Ovary (tissue), 10 donors: ENCODE measurements around the gene PRPS2. TPM values are rescaled to one million over a fixed set of nuclear protein-coding genes. Genes with fewer than 3 reads are reported as not detected.

Source experiments
- DNase-seq, 5 donors: peaks; one replicate each; pipeline ENCODE4 v3.0.0-alpha.2; 2019 to 2020
- H3K27ac ChIP-seq, 2 donors: fragments of 200-600 bp; one replicate each; pipeline versions ENCODE4 v1.5.1 to v1.8.0; 2019 to 2022
- H3K27me3 ChIP-seq: fragments of 200-600 bp; one replicate; pipeline ENCODE4 v1.8.0; 2022
- H3K36me3 ChIP-seq: fragments of 200-600 bp; sonication (generic); one replicate; pipeline ENCODE4 v1.5.1; 2019
- H3K4me1 ChIP-seq: one replicate; pipeline ENCODE4 v1.8.1; 2013; ENCODE audit warnings: mild to moderate bottlenecking, moderate library complexity; ENCODE audit not compliant: insufficient read depth
- H3K4me3 ChIP-seq: fragments of 200-600 bp; sonication (generic); one replicate; pipeline ENCODE4 v1.5.1; 2017
- H3K9me3 ChIP-seq, 2 donors: fragments of 200-600 bp in 1 of 2; sonication (generic) in 1 of 2; one replicate each; pipeline versions ENCODE4 v1.5.1 to v1.8.1; 2013 to 2019; ENCODE audit warnings: mild to moderate bottlenecking in 1 of 2, moderate library complexity in 1 of 2
- EP300 ChIP-seq: sonication (generic); formaldehyde crosslinking; IDR thresholded peaks from one replicate; pipeline ENCODE4 v1.6.1; 2017; ENCODE audit warnings: antibody characterized with exemption
- POLR2A ChIP-seq: fragments of 450-650 bp; IDR thresholded peaks from one replicate; pipeline ENCODE4 v1.6.1; 2017; ENCODE audit warnings: antibody characterized with exemption, mild to moderate bottlenecking, moderate library complexity
- WGBS, 3 donors: extraction: QIAGEN DNeasy Blood & Tissue Kit in 1 of 3; methylation state at CpG; one replicate each; pipeline versions ENCODE4 v1.1.5 to v1.1.7; 2013 to 2017; 5-methylcytosine and 5-hydroxymethylcytosine counted together
- intact Hi-C, 4 donors: fragments of 100-400 bp; cut with DNase I; formaldehyde crosslinking; loops; one replicate each; pipeline versions ENCODE4 v1.11.0 to v1.15.1; 2022 to 2023
- long read RNA-seq, 3 donors: library from polyadenylated mRNA in 2 of 3; unstranded in 2 of 3; transcript quantifications; one replicate each; pipeline ENCODE4 v2.0.0 and lab custom pipeline, GENCODE V29; 2021 to 2026
- polyA plus RNA-seq, 2 donors: library from polyadenylated mRNA; stranded (reverse); fragments of 200-250 nt in 1 of 2; fragments of 350-450 nt in 1 of 2; fragmentation: Illumina TruSeq in 1 of 2; extraction: RNeasy Lipid Tissue Mini Kit (QIAGEN cat#74804) in 1 of 2; gene quantifications; one replicate each; pipeline ENCODE4 v1.2.3, GENCODE V29; 2013 to 2014
- total RNA-seq, 7 donors: library from RNA; depleted of rRNA in 2 of 7; stranded (reverse); fragments of >200 nt in 2 of 7; fragmentation: NEBNext Ultra II Directional in 3 of 7; extraction: Animal tissue kit (Norgen Biotek cat#: 25700) in 3 of 7; gene quantifications; one replicate each; pipeline versions ENCODE4 v1.1.0 to v1.2.4, GENCODE V29; 2016 to 2023
- TF ChIP-seq, protein P1 (sequence below), 3 donors: fragments of 450-650 bp in 2 of 3; fragments of 200-600 bp in 1 of 3; IDR thresholded peaks; one replicate each; pipeline versions ENCODE4 v1.5.1 to v1.8.0; 2016 to 2022; ENCODE audit warnings: antibody characterized with exemption in 3 of 3, mild to moderate bottlenecking in 1 of 3
- donor health status: DM: no; HTN: no; CAD: no; lungs with moderate emphysema.
- donor health status: DM: no; HTN: no; CAD: no.
- donor health status: Bipolar disorder and iron deficiency.
- donor health status: DM: yes; HTN: yes; CAD: no.
- donor health status: DM: no; HTN: no; CAD: no.
- donor health status: DM: yes; HTN: yes; CAD: no.

PRPS2 gene
- total RNA-seq (100 to 1,000 TPM in 5 of 7 donors, 10 to 100 TPM in 2; 81.4 to 501 (median 113) TPM), polyA plus RNA-seq (100 to 1,000 TPM; 105 to 133 TPM)
- long read RNA-seq, donor 1, transcript PRPS2-205 (4 exons, 763 nt), result minor isoform, 34 of 1,144 reads
- long read RNA-seq, donor 1, transcript PRPS2-203 (7 exons, 1,348 nt), result minor isoform, 72 of 1,144 reads
- long read RNA-seq, donor 1, transcript PRPS2-202 (7 exons, 2,511 nt), result major isoform, 939 of 1,144 reads
- long read RNA-seq, donor 1, partial matches to known transcripts, result 72 of 1,144 reads
- long read RNA-seq, donor 1, other reads (novel, unspliced or antisense), result 27 of 1,144 reads
- long read RNA-seq, donor 2, partial matches to known transcripts, result 0 of 3 reads
- long read RNA-seq, donor 2, other reads (novel, unspliced or antisense), result 0 of 3 reads
- long read RNA-seq, donor 3, transcript PRPS2-203 (7 exons, 1,348 nt), result minor isoform, 62 of 921 reads
- long read RNA-seq, donor 3, transcript PRPS2-202 (7 exons, 2,511 nt), result major isoform, 810 of 921 reads
- long read RNA-seq, donor 3, partial matches to known transcripts, result 26 of 921 reads
- long read RNA-seq, donor 3, other reads (novel, unspliced or antisense), result 21 of 921 reads

DNA sequence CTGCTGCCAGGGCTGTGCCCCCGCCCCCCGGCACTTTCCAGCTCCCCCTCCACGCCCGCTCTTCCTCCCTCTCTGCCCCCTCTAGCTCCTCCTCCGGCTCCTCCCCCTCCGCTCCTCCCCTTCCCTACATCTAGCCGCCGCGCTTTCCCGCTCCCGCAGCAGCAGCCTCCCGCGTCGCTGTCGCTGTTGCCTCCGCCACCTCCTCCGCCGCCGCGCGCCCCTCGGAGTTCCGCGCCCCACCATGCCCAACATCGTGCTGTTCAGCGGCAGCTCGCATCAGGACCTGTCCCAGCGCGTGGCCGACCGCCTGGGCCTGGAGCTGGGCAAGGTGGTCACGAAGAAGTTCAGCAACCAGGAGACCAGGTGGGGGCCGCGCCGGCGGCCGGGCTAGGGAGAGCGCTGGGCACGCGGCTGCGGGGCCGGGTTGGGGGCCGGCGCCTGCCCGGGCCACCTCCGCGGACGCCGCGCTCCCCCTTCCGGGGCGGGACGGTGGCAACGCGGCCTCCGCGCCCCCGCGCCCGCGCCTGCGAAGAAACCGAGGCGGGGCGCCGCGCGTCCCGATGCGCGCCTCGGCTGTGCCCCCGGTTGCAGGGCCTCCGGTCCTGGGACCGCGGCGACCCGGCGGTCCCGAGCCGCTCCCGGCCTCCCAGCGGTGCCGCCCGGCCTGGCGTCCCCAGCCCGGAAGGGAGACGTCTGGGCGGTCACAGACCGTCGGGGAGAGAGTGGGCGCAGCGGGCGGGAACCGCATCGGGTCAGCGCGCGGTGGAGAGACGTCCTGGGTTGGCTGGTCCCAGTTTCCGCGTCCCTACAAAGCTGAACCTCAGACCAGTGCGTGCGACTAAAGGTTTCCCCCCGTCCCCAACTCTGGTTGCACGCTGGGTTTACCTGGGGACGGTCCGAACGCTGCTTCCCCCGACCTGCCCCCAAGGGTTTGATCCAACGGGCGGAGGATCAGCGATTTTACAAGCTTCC, at the start of gene PRPS2:
Gene PRPS2 (plus strand): TSS at position 156 of the 972 bp plus-strand sequence. CDS start 86 bp downstream, at position 242.
- H3K27me3 ChIP-seq, result no peaks in the 10 kb centered on the region
- H3K9me3 ChIP-seq, result no peaks in the 10 kb centered on the region
- DNase-seq, result peak; percentile 81 to 90 (median 82)
- H3K36me3 ChIP-seq, result no peaks in the 10 kb centered on the region
- H3K27ac ChIP-seq, result peak within 1 kb of the TSS; percentile 16 to 69
- TF ChIP-seq POLR2A (peak; percentile 54), EP300 (no peak)
- H3K4me1 ChIP-seq, result no peaks in the 10 kb centered on the region
- H3K4me3 ChIP-seq, result peak within 1 kb of the TSS; percentile 69
- WGBS, 3 donors, result 19 to 24% (median 22%) methylated on average over 53 to 113 of the region's 113 CpGs
- intact Hi-C loops, result no loop called here

DNA sequence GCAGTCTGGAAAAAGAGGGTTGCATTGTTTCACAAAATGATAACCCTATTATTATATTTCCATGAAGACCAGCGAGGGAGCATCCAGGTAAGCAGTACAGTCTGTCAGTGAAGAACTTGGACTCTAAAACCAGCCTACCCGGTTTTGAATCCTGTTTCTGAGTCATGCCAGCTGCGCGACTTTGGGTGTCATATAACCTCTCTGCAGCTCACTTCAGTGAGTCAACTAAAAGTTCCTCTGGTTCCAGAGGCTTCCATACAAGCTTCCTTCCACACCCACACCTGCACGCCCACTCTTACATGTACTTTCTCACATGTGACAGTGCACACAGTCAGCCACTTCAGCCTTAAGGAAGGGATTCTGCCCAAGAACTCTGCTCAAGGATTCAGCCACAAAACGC, 49.8 kb upstream of the PRPS2 start:
- WGBS, 3 donors, result 73 to 79% (median 75%) methylated on average over 6 of the region's 6 CpGs
- Histone ChIP-seq H3K27ac (no peak overlapping the region), H3K36me3 (no peaks in the 10 kb centered on the region), H3K27me3 (no peaks in the 10 kb centered on the region), H3K9me3 (no peaks in the 10 kb centered on the region), H3K4me3 (no peak overlapping the region), H3K4me1 (no peaks in the 10 kb centered on the region)
- no peak for TF ChIP-seq POLR2A
- TF ChIP-seq, protein P1, sequence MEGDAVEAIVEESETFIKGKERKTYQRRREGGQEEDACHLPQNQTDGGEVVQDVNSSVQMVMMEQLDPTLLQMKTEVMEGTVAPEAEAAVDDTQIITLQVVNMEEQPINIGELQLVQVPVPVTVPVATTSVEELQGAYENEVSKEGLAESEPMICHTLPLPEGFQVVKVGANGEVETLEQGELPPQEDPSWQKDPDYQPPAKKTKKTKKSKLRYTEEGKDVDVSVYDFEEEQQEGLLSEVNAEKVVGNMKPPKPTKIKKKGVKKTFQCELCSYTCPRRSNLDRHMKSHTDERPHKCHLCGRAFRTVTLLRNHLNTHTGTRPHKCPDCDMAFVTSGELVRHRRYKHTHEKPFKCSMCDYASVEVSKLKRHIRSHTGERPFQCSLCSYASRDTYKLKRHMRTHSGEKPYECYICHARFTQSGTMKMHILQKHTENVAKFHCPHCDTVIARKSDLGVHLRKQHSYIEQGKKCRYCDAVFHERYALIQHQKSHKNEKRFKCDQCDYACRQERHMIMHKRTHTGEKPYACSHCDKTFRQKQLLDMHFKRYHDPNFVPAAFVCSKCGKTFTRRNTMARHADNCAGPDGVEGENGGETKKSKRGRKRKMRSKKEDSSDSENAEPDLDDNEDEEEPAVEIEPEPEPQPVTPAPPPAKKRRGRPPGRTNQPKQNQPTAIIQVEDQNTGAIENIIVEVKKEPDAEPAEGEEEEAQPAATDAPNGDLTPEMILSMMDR (IDR thresholded peaks at IDR 0.05), result no peak
- no peak for TF ChIP-seq EP300
- no peak for DNase-seq
- intact Hi-C loops, result no loop called here

DNA sequence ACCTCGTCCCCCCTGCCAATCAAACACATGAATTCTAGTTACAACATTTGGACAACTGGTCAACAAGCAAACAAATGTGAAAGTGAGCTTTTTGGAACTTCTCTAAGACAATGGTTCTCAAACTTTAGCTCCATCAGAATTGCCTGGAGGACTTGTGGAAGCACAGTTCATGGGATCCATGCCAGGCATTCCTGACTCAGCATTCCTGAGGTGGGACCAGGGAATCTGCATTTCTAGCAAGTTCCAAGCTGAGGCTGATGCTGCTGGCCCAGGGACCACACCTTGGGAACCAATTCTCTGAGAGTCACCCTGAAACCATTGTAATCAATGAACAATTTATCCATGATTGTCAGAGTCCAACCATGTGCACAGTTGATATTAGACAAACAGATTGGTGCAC, 43.8 kb upstream of the PRPS2 start:
- intact Hi-C loops, result no loop called here
- no peaks in the 10 kb centered on the region for H3K36me3 ChIP-seq
- no peak overlapping the region for H3K4me3 ChIP-seq
- H3K27ac ChIP-seq, result no peak overlapping the region
- H3K9me3 ChIP-seq, result no peaks in the 10 kb centered on the region
- TF ChIP-seq, protein P1 (IDR thresholded peaks at IDR 0.05), result no peak
- TF ChIP-seq POLR2A (no peak), EP300 (no peak)
- no peak for DNase-seq
- WGBS, 3 donors, result 65 to 92% (median 88%) methylated on average over 1 of the region's 1 CpG
- H3K4me1 ChIP-seq, result no peaks in the 10 kb centered on the region
- no peaks in the 10 kb centered on the region for H3K27me3 ChIP-seq

DNA sequence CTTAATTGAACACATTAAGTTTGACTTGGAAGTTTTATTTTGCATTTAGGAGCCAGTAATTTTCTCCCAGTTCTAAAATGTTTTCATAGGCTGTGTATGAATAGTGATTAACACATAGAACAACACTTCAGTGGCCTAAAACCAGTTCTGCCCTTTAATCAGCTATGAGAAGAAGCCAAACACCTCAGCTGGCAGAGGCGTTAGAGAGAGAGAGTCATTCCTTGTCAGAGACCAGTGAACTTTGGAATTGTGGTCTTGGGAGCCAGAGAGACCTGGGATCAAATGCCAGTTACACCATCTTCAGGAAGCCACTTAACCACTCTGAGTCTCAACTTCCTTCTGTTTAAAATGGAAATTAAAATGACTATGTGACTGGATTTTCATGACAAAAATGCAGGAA, 39.3 kb upstream of the PRPS2 start:
- WGBS, 3 donors, result 26 to 55% (median 43%) methylated on average over 1 of the region's 1 CpG
- Histone ChIP-seq H3K27me3 (no peaks in the 10 kb centered on the region), H3K9me3 (no peaks in the 10 kb centered on the region), H3K36me3 (no peaks in the 10 kb centered on the region), H3K27ac (no peak overlapping the region), H3K4me3 (no peak overlapping the region), H3K4me1 (no peaks in the 10 kb centered on the region)
- no peak for DNase-seq
- TF ChIP-seq POLR2A (no peak), EP300 (no peak)
- TF ChIP-seq, protein P1 (IDR thresholded peaks at IDR 0.05), result no peak
- intact Hi-C loops, result no loop called here
